ENCODE data around the gene ITIH2. TPM values are rescaled to one million over a fixed set of nuclear protein-coding genes. Genes with fewer than 3 reads are reported as not detected.
"Not testable (repeated sequence)": the region's sequence is repeated elsewhere in the genome, so short reads cannot be mapped to it uniquely, and the experiment has no call there.

ITIH2 gene
- total RNA-seq, 4 donors from 2014 or later = not detected

DNA sequence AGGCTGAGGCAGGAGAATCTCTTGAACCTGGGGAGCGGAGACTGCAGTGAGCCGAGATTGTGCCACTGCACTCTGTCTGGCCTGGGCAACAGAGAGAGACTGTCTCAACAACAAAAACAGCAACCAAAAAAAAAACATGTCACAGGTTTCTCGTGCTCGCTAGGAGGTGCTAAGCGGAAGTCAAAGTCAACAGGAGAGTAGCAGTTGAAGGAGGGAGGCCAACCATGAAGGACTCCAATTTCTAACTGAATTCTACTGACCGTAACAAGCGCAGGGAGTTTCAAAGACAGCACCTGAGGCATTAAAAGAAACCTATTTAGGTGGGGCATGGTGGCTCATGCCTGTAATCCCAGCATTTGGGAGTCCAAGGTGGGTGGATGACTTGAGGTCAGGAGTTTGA lies 65.3 kb downstream of the ITIH2 start:
- DNase-seq (ENCODE audit: low spot score) (no peak), ATAC-seq (ENCODE audit: low FRiP score) (no peak)
- TF ChIP-seq, protein P1, sequence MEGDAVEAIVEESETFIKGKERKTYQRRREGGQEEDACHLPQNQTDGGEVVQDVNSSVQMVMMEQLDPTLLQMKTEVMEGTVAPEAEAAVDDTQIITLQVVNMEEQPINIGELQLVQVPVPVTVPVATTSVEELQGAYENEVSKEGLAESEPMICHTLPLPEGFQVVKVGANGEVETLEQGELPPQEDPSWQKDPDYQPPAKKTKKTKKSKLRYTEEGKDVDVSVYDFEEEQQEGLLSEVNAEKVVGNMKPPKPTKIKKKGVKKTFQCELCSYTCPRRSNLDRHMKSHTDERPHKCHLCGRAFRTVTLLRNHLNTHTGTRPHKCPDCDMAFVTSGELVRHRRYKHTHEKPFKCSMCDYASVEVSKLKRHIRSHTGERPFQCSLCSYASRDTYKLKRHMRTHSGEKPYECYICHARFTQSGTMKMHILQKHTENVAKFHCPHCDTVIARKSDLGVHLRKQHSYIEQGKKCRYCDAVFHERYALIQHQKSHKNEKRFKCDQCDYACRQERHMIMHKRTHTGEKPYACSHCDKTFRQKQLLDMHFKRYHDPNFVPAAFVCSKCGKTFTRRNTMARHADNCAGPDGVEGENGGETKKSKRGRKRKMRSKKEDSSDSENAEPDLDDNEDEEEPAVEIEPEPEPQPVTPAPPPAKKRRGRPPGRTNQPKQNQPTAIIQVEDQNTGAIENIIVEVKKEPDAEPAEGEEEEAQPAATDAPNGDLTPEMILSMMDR (IDR thresholded peaks at IDR 0.05) = no peak

DNA sequence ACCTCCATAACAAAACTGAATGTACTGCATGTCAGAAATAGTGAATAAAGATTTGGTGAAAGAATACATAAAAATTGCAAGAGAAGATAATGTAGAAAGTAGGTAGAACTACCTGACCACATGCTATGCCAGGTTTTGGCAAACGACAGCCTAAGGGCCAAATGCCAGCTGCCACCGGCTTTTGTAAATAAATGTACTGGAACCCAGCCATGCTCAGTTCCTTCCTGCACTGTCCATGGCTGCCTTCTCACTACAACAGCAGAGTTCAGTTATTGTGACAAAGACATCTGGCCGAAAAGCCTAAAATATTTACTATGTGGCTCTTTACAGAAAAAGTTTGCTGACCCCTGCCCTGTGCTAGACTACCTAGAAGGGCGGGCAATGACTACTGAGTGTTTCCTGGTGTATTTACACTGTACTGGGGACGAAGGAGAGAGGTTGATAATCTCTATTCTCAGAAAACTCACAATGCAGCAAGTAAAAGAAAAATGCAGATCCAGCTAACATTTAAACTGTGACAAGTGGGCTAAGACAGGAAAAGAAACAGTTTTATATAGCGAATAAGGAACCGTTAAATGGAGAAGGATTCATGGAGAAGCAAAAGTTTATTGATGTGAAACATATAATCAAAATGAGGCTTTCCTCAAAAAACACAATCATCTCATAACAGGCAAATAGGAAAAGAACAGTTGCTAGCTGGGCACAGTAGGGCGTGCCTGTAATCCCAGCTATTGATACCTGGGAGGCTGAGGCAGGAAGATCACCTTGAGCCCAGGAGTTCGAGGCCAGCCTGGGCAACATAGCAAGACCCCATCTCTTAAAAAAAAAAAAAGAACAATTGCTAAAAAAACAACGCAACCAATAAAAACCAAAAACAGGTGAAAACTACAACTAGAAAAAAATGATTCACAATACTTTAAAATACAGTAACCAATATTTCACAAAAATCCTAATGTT lies 71.0 kb downstream of the ITIH2 start:
- ATAC-seq (ENCODE audit: low FRiP score) (no peak), DNase-seq (ENCODE audit: low spot score) (no peak)

DNA sequence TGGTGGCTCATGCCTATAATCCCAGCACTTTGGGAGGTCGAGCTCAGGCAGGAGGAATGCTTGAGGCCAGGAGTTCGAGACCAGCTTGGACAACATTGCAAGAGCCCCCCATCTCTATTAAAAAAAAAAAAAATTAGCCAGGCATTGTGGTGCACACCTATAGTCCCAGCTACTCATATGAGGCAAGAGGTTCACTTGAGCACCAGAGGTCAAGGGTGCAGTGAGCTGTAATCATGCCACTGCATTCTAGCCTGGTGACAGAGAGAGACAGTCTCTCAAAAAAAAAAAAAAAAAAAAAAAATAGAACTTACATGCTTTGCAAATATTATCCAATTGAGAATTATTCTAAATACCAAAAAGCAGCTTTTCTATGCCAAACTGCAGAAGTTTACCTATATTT lies 73.7 kb downstream of the ITIH2 start:
- no peak for DNase-seq (ENCODE audit: low spot score)
- no peak for ATAC-seq (ENCODE audit: low FRiP score)
- TF ChIP-seq, protein P1 (IDR thresholded peaks at IDR 0.05) = no peak

More for the DNA sequence above, 71.0 kb downstream of the ITIH2 start:
- TF ChIP-seq, protein P1 (IDR thresholded peaks at IDR 0.05) = no peak

DNA sequence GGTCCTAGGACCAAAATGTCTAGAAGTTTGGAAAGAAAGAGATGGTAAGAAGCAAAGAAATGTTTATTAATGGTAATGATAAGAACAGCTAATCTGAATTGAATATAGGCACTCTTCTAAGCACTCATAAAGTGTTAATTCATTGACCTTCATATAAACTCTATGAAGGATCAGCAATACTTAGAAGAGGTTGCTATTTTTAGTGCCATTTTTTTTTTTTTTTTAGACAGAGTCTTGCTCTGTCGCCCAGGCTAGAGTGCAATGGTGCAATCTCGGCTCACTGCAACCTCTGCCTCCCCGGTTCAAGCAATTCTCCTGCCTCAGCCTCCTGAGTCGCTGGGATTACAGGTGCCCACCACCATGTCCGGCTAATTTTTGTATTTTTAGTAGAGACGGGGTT lies 79.1 kb downstream of the ITIH2 start:
- ATAC-seq (ENCODE audit: low FRiP score) = not testable (repeated sequence)

DNA sequence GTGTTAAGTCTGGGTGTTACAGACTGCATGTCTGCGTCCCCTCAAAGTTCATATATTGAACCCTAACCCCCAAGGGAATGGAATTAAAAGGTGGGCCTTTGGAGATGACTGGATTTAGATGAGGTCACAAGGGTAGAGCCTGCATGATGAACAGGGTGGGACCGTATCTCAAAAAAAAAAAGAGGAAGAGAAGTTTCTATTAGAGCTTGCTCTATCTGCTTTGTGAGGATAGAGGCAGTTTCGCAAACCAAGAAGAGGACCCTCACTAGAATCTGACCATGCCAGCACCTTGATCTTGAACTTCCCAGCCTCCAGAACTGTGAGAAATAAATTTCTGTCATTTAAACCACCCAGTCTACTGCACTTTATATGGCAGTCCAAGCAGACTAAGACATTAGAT lies 83.3 kb downstream of the ITIH2 start:
- TF ChIP-seq, protein P1 (IDR thresholded peaks at IDR 0.05) = no peak
- ATAC-seq (ENCODE audit: low FRiP score) (no peak), DNase-seq (ENCODE audit: low spot score) (no peak)

More for the DNA sequence above, 79.1 kb downstream of the ITIH2 start:
- not testable (repeated sequence) for DNase-seq (ENCODE audit: low spot score)

DNA sequence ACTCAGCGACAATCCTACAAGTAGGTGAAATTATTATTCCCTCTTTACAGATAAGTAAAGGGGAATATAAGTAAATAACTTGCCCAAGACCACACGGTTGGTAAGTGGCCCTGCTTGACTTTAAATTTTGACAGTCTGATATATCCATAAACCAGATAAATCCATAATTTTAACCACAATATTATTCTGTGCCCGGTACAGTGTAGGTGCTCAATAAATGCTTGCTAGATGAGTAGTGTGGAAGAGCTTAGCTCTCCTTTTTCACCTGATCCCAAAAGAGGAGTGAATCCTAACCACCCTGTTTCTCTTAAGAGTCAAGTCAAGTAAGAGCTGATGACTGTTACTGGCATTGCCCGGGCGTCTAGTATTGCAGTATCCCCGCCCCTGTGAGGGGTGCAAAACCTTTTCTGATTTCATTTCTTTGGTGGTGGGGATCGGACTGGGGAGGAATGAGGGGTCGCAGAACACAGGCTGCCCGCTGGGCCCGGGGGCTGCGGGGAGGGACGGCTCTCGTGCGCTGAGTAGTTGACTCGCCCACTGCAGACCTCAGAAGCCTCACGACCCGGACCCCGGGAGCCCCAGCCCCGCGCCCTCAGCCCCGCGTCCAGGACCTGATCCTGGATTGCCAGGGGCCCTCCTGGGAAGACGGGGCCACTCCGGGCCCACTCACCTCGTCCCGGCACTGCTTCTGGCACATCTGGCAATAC lies 84.2 kb downstream of the ITIH2 start:
- ATAC-seq (ENCODE audit: low FRiP score) (peak; percentile 38), DNase-seq (ENCODE audit: low spot score) (no peak)
- TF ChIP-seq, protein P1 (IDR thresholded peaks at IDR 0.05) = no peak

DNA sequence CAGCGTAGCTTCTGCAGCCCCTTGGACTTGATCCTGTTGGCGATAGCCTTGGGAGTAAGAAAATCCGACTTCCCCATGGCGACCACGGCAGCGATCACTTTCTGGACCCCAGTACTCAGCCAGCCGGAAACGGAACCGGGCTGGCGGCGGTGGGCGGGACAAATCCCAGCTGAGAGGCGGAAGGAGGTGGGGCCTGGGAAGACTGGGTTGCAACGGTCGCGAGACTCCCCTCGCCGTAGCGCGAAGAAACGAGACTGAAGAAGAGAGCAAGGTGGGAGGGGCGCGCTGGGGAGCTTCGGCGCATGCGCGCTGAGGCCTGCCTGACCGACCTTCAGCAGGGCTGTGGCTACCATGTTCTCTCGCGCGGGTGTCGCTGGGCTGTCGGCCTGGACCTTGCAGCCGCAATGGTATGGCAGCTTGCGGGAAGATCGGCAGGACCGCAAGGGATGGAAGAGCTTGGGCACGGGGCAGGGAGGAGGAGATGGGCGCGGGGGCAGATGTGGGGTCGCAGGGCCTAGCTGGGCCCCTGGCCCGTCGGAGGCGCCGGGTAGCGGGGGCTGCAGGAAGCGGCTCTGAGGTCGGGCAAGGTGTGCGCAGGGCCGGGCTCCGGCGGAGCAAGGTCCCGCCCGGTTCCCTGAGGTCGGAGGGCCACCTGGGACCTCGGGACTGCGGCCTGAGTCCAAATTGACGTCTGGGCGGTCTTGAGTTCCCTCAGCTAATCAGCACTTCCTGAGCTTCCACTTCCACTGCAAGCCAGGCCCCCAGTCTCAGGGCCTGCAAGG lies 84.9 kb downstream of the ITIH2 start, which contains the start of the genes ATP5F1C and KIN:
Gene ATP5F1C, plus strand, starts transcription at position 321 of the 782 bp plus-strand sequence. Its CDS starts 31 bp downstream, at position 352.
Gene KIN, minus strand, starts transcription at position 137 of the 782 bp plus-strand sequence. Its CDS starts 60 bp downstream, at position 77.
- TF ChIP-seq, protein P1 (IDR thresholded peaks at IDR 0.05) = no peak
- DNase-seq (ENCODE audit: low spot score) (peak; percentile 93), ATAC-seq (ENCODE audit: low FRiP score) (peak; percentile 98)

Data from omental fat pad (tissue), 4 donors.